Left renal cortex interstitium (tissue), 4 donors: ENCODE measurements around the gene GNA14. TPM values are rescaled to one million over a fixed set of nuclear protein-coding genes. Genes with fewer than 3 reads are reported as not detected.
"Not testable (repeated sequence)": the region's sequence is repeated elsewhere in the genome, so short reads cannot be mapped to it uniquely, and the experiment has no call there.

Source experiments
- DNase-seq, 4 donors: peaks; one replicate each; pipeline ENCODE4 v3.0.0-alpha.2; 2013; ENCODE audit warnings: low read depth in 4 of 4, low spot score in 2 of 4, missing footprints in 1 of 4
- polyA plus RNA-seq, 4 donors: library from polyadenylated mRNA; unstranded; fragments of 120-200 nt; gene quantifications; one replicate each; pipeline ENCODE4 v1.2.1, GENCODE V29; 2013; ENCODE audit not compliant: insufficient read length in 4 of 4

The GNA14 gene
- polyA plus RNA-seq, 4 donors = 13.5 to 19.3 (median 16.3) TPM

GRCh38 chr9:77592476-77592875 lies 55.6 kb downstream of the GNA14 start:
- no peak for DNase-seq

GRCh38 chr9:77589046-77589795 lies 58.9 kb downstream of the GNA14 start:
- no peak for DNase-seq

- no peak for DNase-seq
Measured at GRCh38 chr9:77588271-77588937, 59.7 kb downstream of the GNA14 start.

GRCh38 chr9:77587851-77588250 lies 60.3 kb downstream of the GNA14 start:
- DNase-seq = no peak

GRCh38 chr9:77587042-77587441 lies 61.1 kb downstream of the GNA14 start:
- no peak for DNase-seq

- DNase-seq = no peak
Measured at GRCh38 chr9:77586591-77586990, 61.5 kb downstream of the GNA14 start.

GRCh38 chr9:77585335-77585786 lies 62.8 kb downstream of the GNA14 start:
- no peak for DNase-seq

GRCh38 chr9:77584927-77585326 lies 63.2 kb downstream of the GNA14 start:
- not testable (repeated sequence) for DNase-seq

- peak in 1 of 4 donors; percentile 51 for DNase-seq
Measured at GRCh38 chr9:77582961-77583576, 65.1 kb downstream of the GNA14 start.

GRCh38 chr9:77582525-77582924 lies 65.6 kb downstream of the GNA14 start:
- no peak for DNase-seq

- no peak for DNase-seq
Measured at GRCh38 chr9:77575785-77576184, 72.3 kb downstream of the GNA14 start.

- no peak for DNase-seq
Measured at GRCh38 chr9:77569335-77569734, 78.8 kb downstream of the GNA14 start.

- no peak for DNase-seq
Measured at GRCh38 chr9:77563174-77563573, 84.9 kb downstream of the GNA14 start.

GRCh38 chr9:77562019-77562748 lies 85.9 kb downstream of the GNA14 start:
- DNase-seq = no peak

GRCh38 chr9:77561331-77562018 lies 86.6 kb downstream of the GNA14 start:
- DNase-seq = no peak

GRCh38 chr9:77556396-77556795 lies 91.7 kb downstream of the GNA14 start:
- DNase-seq = no peak

- DNase-seq = no peak
Measured at GRCh38 chr9:77554586-77555105, 93.5 kb downstream of the GNA14 start.

GRCh38 chr9:77547106-77547730 lies 100.9 kb downstream of the GNA14 start:
- DNase-seq = no peak

GRCh38 chr9:77546376-77546950 lies 101.7 kb downstream of the GNA14 start:
- DNase-seq = no peak
